GM19395 (cell line): ENCODE results near the gene ELOVL1.
"Not testable (repeated sequence)": the region's sequence is repeated elsewhere in the genome, so short reads cannot be mapped to it uniquely, and the experiment has no call there.

Source experiments
- ATAC-seq: cut with Tn5 transposase; IDR thresholded peaks from one replicate; pipeline ENCODE4 v1.9.1; 2021; ENCODE audit warnings: mild to moderate bottlenecking, moderate library complexity; ENCODE audit not compliant: unreplicated experiment

ELOVL1 gene

DNA sequence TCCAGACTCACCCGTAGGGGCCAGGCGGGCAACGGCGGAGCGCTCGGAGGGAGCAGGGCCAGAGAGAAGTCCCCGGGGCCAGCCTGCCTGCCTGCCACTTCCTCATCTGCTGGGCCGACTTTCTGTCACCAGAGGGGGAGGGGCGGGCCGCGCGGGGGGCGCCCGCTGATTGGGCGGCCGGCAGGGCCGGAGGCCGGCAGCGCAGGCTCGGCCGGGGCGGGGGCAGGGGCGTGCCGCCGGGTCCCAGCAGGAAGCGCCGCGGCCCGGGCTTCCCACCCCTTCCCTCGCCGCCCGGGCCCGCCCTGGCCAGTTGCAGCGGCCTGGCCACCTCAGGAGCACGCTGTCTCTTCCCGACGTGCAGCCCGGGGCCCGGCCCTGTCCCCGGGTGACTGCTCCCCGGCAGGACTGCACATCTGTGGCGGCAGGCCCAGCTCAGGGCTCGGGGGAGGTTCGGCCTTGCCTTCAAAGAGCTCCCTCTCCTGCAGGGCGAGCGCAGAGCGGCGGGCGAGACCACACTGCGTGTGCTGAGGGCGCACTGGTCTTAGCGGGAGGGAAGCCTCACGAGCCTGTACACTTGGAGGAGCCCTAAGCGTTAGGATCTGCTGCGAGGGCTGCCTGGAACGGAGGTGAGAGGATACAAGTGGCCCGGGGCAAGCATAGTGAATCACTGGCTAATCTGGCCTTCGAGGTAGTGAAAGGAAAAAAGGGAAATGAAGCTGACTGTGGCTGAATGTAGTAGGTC is at the start of gene ELOVL1:
Gene ELOVL1 (minus strand): TSS at position 108 of the 742 bp plus-strand sequence. CDS start 2,402 bp downstream, outside the sequence.
- ATAC-seq = peak; percentile 65

DNA sequence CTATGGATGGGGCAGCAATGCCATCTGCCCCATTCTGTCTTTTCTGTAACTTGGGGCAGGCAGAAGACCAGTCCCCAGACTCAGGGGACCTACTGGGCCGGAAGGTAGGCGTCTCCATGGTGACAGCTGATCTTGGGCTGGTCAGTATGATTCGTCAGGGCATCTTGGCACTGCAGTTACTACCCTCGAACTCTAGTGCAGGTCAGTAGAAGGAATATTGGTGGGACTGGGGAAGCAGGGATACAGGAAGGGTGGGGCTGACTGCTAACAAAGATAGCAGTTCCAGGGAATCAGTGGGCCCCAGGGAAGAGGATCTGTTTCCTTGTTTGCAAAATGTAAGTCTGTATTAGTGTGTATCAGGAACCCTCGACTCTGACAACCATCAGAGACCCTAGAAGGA is 48.1 kb upstream of the ELOVL1 start:
- ATAC-seq = no peak

DNA sequence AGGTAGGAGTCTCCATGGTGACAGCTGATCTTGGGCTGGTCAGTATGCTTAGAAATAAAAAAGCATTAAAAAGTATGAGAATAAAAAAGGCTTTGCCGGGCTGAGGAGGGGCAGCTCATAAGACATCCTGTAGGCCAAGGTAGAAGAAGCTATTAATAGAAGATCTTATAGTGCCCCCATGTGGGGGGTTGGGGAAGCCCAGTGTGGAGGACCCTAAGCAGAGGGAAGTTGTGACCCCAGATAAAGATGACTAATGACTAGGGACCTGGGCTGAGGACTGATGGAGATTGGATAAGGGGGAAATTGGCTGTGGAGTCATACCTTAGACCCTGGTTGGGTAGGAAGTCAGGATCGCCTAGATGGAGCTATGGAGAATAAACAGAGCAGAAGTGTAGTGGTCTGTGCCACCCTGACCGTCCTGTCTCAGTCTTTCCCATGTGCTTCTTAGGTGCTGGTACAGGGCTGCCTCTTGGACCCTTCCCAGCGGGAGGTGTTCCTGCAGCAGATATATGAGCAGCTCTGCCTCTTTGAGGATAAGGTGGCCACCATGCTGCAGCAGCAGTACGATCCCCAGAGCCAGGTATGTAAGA is 46.9 kb upstream of the ELOVL1 start:
- ATAC-seq = no peak

DNA sequence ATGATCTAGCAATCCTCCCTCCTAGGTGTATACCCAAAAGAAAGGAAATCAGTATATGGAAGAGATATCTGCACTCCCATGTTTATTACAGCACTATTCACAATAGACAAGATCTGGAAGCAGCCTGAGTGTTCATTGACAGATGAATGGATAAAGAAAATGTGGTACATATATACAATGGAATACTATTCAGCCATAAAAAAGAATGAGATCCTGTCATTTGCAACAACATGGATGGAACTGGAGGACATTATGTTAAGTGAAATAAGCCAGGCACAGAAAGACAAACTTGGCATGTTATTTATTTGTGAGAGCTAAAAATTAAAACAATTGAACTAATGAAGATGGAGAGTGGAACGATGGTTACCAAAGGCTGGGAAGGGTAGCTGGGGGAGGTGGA is 45.6 kb upstream of the ELOVL1 start:
- not testable (repeated sequence) for ATAC-seq

DNA sequence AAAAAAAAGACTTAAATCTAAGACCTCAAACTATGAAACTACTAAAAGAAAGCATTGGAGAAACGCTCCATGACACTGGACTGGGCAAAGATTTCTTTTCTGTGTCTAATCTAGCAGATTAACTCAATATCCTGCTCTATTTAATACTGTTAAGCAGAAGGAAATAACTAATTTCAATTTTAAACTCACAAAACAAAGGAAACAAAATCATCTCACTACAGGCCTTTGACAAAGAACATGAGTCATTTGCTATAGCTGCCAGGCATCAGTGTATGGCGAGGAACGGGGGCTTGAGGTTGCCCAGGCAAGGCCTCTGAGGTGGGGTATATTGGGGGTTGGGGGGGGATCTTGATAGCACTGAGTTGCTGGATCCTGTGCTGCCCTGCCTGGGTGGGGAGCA is 42.8 kb upstream of the ELOVL1 start:
- no peak for ATAC-seq

DNA sequence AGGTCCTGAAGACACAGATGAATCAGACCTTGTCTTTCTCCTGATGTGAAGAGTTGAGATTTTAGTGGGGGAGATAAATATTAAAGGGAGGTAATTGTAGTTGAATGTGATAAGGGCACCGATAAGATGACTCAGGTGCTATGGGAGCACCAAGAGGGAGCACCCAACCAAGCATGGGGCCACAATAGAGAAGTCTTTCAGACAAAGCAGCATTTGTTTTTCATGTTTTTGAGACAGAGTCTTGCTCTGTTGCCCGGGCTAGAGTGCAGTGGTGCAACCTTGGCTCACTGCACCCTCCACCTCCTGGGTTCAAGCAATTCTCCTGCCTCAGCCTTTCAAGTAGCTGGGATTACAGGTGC is 38.0 kb upstream of the ELOVL1 start:
- no peak for ATAC-seq

DNA sequence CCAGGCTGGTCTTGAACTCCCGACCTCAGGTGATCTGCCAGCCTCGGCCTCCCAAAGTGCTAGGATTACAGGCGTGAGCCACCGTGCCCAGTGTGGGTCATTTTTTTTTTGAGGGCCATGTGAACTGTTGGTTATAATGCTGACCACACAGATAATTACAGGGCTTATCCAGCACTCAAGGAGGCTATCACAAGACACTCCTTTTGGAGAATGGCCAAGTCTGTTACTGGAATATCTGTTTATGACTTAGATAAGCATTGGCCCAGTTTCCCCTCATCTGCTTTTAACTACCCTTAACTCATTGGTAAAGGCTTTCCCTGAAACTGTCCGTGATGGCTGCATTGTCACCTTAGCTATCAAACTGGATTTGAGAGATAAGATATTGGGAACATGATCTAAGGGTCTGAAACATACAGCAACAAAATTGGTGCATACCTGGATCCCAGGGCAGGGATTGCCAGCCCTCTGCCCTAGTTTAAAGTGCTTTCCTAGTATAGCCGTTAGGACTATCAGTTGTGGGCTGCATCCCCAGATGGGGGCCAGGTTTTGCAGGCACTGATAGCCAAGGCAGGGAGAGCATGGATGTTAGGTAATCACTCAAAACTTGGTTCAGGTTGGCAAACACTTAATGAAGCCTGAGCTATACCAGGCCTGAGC is 37.5 kb upstream of the ELOVL1 start:
- no peak for ATAC-seq

DNA sequence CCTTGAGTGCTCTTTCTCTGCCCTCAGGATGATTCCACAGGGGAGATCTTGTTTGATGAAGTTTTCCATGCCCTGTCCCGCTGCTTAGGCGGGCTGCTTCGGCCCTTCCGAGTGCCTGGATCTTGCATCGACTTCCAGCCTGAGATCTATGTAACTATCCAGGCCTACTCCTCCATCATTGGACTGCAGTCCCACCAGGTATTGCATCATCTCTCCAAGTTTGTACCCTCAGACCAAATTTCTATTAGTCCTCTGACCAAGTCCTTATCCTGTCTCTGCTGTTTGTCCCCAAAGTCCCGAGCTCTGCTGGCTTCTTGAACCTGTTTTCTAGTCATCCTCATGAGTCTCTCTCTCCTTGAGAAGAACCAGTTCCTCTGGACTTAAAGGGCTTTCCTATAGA is 36.5 kb upstream of the ELOVL1 start:
- ATAC-seq = no peak

DNA sequence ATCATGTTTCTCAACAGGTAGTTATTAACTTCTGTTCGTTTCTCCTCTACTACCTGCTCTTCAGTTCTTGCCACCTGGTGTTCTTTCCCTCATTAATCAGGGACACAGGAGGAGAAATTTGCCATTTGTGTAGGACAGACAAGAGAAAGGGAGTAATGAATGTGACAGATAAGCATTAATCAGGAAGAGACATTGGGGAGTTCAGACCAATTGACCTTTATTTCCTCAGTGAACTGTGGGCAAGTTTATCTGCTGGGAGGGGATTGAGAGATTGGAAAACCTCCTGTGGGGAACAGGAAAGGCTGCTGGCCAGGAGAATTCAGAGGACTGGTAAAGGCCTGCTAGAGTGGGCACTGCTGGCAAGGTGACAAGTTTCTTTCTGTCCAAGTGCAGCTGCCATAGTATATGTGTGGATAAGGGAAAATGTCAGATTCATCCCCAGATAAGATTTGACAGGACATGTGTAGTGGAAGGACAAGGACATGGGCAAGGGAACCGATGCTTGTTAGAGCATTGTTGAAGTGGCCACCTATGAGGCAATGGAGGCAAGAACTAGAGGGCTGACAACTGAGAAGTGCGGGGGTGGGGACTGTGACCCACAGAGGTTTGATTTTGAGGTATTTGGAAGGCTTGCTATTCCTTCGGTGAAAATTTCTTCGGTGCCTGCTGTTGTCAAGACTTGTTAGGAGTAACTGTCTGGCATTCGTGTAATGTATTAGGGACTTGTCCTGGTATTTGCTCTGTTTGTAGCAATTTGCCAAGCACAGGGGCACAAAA is 34.5 kb upstream of the ELOVL1 start:
- ATAC-seq = no peak

DNA sequence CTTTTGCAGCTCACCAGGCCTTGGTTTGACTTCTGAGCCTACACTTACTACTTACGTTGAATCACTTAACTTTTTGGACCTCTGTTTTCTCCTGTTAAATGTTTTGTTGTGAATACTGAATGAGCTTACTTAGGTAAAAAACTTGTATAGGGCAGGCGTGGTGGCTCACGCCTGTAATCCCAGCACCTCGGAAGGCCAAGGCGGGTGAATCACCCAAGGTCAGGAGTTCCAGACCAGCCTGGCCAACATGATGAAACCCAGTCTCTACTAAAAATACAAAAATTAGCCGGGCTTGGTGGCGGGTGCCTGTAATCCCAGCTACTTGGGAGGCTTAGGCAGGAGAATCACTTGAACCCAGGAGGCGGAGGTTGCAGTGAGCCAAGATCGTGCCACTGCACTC is 32.6 kb upstream of the ELOVL1 start:
- ATAC-seq = not testable (repeated sequence)

DNA sequence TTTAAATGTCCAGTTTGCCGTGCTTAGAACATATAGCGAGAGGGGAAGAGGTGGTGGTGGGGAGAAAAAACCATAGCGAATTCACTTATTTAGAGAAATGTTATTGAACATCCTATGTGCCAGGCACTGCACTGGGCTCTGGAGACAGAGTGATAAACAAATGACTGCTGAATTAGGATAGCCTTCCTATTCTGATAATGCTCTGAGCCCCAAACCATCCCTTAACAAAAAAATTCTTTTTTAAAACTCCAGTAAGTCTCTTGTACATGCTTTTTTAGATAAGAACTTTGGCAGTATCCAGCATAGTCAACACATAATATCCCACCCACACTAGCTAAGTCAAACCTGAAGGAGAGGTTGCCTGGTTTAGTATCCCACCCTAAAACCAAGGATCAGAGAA is 30.4 kb upstream of the ELOVL1 start:
- no peak for ATAC-seq

DNA sequence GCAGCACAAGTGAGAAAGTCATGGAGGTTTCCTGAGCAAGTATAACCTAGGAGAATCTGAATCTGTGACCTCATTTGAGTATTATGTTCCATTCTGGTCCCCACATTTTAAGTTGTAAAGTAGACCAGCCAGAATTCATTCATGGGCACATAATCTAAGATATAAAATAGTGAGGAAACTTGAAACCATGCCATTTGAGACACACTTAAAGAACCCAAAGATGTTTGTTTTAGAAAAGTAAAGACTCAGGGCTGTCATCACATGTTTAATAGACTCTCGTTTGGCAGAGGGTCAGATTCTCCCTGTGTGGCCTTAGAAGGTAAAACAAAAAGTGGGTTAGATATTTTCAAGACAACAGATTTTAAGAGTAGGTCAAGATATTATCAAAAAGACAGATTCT is 28.2 kb upstream of the ELOVL1 start:
- ATAC-seq = no peak

DNA sequence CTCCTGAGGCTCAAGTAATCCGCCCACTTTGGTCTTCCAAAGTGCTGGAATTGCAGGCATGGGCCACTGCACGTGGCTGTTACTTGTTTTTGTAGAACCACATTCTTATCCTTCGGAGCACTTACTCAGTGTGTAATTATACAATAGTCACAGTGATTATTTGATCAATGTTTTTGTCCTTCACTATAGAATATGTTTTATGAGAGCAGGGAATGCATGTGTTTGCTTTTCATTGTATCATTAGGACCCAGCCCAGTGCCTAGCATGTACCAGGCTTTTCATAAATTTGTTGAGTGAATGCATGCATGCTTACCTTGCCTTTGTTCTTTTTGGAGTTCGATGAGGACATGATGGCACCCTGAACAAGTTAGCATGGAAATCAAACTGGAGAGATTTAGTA is 27.7 kb upstream of the ELOVL1 start:
- ATAC-seq = no peak

DNA sequence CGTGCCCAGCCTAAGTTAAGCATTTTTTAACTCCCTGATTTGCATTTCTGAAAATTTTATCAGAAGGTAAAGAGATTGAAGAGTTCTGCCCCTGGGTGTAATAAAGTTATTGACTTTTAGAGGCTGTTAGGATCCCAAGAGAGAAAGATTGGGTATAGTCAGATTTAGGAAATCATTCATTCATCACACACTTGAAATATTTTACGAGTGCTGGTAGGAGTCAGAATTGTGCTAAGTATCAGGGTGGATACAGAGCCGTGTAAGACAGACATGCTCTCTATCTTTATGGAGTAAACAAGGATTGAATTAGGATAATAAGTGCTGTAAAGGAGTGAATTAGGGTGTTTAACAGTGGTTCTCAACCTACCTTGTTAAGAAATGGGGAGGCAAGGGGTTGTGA is 24.9 kb upstream of the ELOVL1 start:
- no peak for ATAC-seq

DNA sequence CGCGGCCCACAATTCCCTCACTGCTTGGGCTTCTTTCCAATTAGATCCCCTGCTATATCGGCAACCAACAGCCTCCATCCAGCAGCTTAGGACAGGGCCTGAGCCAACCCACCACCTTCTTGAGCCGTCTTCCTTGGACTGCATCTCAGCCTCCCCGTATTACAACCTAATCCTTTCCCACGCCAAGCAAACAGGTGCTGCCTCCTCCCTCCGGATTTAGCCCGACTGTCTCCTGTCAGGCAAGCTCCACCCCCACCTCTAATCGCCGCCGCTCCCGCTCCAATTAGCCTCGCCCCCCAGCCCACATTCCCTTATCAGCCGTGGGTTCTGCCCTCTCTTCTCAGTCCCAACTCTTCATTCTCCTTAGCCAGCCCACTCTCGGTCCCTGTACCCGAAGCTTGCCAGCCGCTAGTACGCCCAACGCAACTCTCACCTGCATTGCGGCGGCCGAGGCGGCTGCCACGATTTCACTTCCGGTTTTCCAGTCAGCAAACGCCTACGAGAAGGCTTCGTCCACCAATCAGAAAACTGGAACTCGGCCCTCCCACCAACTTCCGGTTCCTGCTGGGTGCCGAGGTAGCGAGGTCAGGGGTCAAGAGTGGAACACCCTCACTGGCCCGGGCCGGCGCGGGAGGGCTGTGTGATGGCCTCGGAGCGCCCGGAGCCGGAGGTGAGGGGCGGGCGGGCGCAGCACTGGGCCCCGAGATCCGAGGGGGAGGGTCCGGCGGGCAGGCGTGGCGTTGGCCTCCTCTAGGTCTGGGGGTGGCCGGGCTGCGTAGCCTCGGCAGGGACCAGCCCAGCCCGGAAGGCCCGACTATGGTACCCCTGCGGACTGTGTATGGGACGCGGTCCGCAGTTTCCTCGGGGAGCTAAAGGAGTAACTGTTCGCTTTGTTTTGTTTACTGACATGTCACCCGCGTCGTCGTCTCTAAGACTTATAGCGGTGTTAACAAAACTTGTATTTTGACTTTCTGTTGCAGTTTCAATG is 21.8 kb upstream of the ELOVL1 start, which contains the start of the genes MED8 and SZT2:
Gene MED8 (minus strand): TSS at position 475 of the 988 bp plus-strand sequence. CDS start 36 bp downstream, at position 439.
Gene SZT2 (plus strand): TSS at position 574 of the 988 bp plus-strand sequence. CDS start 70 bp downstream, at position 644.
- peak; percentile 96 for ATAC-seq

DNA sequence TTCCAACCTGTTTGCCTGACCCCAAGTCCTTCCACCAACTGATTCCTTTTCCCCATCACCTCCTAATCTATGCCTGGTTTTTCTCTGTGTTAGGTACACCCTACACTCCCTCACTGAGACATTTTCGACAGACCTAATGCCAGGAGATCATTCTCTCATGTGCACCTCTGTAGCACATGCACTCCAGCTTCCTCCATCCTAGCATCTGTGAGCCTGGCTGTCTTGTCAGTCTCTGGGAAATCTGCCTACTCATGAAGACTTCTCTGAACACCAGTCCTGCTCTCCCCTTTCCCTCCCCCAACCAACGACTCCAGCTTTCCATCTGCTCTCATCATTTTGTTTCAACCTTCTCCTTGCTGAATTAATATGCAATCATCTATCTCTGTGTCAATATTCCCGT is 20.8 kb upstream of the ELOVL1 start:
- ATAC-seq = no peak

DNA sequence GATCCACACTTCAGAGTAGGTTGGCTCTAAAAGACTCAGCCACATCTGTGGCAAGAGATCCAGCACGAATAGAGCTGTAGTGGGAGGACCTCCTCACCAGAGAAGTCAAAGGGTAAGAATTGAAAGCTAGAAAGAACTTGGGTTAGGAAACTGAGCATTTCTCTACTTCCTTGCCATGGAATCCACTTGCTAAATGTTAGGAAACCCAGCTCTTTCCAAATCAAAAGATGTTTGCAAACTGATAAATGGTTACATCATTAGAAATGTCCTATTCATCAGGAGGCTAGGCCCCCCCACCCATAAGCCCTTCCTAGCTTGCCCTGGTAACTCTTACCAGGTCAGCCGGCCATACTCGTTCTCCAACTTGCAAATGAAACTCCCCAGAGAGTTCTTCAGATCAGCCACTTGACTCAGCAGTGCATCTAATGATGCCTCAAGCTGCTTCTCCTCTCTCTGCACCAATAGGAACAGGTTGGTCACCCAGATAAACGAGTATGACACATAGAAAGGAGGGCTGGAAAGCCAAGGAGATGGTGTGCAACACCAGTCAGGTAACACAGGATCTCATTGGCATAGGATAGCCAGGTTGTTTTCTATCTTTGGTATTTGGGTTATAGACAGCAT is 20.3 kb upstream of the ELOVL1 start:
- no peak for ATAC-seq

DNA sequence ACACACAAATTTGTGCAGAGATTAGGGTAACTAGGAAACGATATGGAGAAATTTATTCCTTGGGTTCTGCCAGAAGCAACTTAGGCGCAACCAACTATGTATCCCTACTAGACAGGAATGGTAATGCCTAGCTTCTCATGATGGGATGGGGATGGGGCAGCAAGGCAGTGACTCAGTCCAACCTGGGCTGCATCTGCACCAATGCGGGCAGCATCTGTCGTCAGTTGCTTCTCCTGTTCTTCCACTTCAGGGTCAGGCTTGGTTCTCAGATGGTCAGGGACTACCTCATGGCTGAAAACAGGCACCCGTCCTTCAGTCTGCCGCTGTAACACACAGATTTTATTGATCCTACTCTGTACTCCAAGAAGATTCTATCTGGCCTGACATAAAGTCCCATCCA is 18.9 kb upstream of the ELOVL1 start:
- ATAC-seq = no peak

DNA sequence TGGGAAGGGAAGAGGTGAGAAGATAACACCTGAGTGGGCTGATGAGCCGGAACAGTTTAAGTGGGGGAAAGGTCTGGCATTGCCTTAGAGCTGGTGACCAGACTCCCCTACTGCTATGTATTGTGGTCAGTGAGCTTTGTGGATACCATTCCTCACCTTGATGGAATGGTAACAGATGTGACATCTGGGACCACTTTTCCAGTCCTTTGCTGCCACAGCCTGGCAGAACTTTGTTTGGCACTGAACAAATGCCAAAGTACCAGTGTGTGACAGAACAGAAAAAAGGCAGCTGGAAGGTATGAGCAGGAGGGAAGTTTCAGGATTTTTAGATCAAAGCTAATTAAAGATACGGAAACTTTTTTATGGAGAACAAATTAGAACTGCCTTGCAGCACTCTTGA is 15.6 kb upstream of the ELOVL1 start:
- ATAC-seq = no peak
